HepG2 (cell line): ENCODE measurements around the gene LAMTOR1. TPM values are rescaled to one million over a fixed set of nuclear protein-coding genes. Genes with fewer than 3 reads are reported as not detected.

Experiments used
- CENPT ChIP-seq: sonication (generic); formaldehyde crosslinking; IDR thresholded peaks from 2 replicates; pipeline ENCODE4 v1.8.0; 2022; ENCODE audit warnings: low read depth, mild to moderate bottlenecking, moderate library complexity, missing genetic modification reagents
- NRL ChIP-seq: sonication (generic); formaldehyde crosslinking; IDR thresholded peaks from 2 replicates; pipeline ENCODE4 v1.5.0; 2020; ENCODE audit warnings: missing genetic modification reagents, mild to moderate bottlenecking, moderate library complexity, borderline replicate concordance
- ZBTB49 ChIP-seq: sonication (generic); formaldehyde crosslinking; IDR thresholded peaks from 2 replicates; pipeline ENCODE4 v1.4.0; 2020; ENCODE audit warnings: missing genetic modification reagents, borderline replicate concordance
- ZNF619 ChIP-seq: sonication (generic); formaldehyde crosslinking; IDR thresholded peaks from 2 replicates; pipeline ENCODE4 v1.4.0; 2020; ENCODE audit warnings: mild to moderate bottlenecking, missing genetic modification reagents
- ZNF646 ChIP-seq: sonication (generic); formaldehyde crosslinking; IDR thresholded peaks from 2 replicates; pipeline ENCODE4 v1.9.0; 2021; ENCODE audit warnings: mild to moderate bottlenecking, missing genetic modification reagents
- polyA plus RNA-seq, 8 experiments: library from polyadenylated mRNA; depleted of rRNA in 3 of 8; stranded (reverse) in 7 of 8; unstranded in 1 of 8; fragments of >200 nt; fragmentation: Illumina TruSeq in 4 of 8; extraction: Trizol in 4 of 8; gene quantifications; 2 replicates each; pipeline versions ENCODE4 v1.2.1 to v1.2.3, GENCODE V29; 2011 to 2016; ENCODE audit warnings: low read depth in 4 of 8, missing spikeins in 1 of 8, mixed read lengths in 1 of 8; ENCODE audit not compliant: insufficient read depth in 1 of 8
- total RNA-seq, 5 experiments: library from RNA; depleted of rRNA; stranded (reverse); fragments of >200 nt; fragmentation: Illumina TruSeq; extraction: Trizol; gene quantifications; 2 replicates each; pipeline ENCODE4 v1.2.3, GENCODE V29; 2016; ENCODE audit warnings: low read depth in 1 of 5

LAMTOR1 gene
- total and polyA plus RNA-seq, 2 of the 13 experiments (the other 11 are each of a cell fraction or from before 2014, with no cell fraction given) = 60.4 to 66.0 TPM

GRCh38 chr11:72075756-72076155 is 27.3 kb downstream of the LAMTOR1 start (continued):
- TF ChIP-seq ZNF646 (CRISPR knock-in tag) (no peak), CENPT (no peak), NRL (CRISPR knock-in tag) (no peak), ZNF619 (no peak), ZBTB49 (CRISPR knock-in tag) (no peak)
